HK-2 (cell line): Measurements from ENCODE around the gene CHMP1B.

Experiments
- DNase-seq: peaks from one replicate; pipeline ENCODE4 v3.0.0-alpha.2; 2018; ENCODE audit not compliant: unreplicated experiment

CHMP1B gene

DNA sequence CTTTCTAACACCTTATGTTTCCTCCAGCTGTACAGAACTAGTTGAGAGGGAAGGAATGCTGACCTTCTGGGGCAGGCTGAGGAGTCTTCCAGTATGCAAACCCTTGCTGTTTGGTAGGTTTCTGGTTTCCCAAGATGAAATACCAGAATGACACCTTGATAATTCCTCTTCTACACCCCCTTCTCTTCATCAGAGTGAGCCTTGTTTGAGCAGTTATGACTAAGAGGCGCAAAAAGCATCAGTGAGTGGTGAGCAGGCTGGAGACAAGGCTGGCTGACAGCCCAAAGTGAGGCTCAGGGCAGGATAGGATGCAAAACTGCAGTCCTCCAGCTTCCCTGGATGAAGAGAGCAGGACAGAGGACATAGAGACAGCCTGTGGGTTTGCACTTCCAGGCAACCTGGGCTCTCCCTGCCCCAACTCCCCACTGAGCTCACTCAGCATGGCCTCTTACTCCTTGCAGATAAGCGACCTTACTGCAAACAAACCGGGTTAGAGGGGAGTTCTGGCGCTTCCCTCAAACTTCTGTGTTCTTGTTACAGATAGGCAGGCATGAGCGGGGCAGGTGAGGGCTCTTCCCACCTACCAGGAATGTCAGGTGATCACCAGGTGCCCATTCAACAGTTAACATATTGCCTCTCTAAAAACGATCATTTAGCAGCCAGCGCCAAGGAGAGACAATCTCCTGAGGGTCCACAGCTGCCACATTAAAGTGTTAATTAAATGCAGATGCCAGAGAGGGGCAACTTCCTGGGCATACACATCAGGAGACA is 51.5 kb downstream of the CHMP1B start:
- no peak for DNase-seq
